WTC11 (cell line): ENCODE data around the gene ITPR1. TPM values are rescaled to one million over a fixed set of nuclear protein-coding genes. Genes with fewer than 3 reads are reported as not detected.

Source experiments
- ATAC-seq: fragments of 200-7000 bp; cut with Tn5 transposase; 2 replicates; pipeline ENCODE4 v1.10.0; 2021; ENCODE audit warnings: mild to moderate bottlenecking, moderate library complexity
- CTCF ChIA-PET: fragments of 300-600 bp; sonication (Branson Sonifier 250); formaldehyde crosslinking; loops from one replicate; lab custom pipeline; 2021; ENCODE audit warnings: antibody characterized with exemption; lab: Charles Lee
- POLR2A ChIA-PET: fragments of 350-600 bp; sonication (Branson Sonifier 250); formaldehyde crosslinking; loops from one replicate; lab custom pipeline; 2021; ENCODE audit warnings: antibody characterized with exemption; lab: Charles Lee
- DNase-seq: peaks from one replicate; pipeline ENCODE4 v3.0.0; 2021; ENCODE audit warnings: low spot score
- H3K27ac Mint-ChIP-seq: 2 replicates; pipeline ENCODE4 v1.8.0; 2021; ENCODE audit warnings: mixed read lengths
- H3K27me3 Mint-ChIP-seq: 2 replicates; pipeline ENCODE4 v1.8.0; 2021; ENCODE audit warnings: low read depth, mild to moderate bottlenecking, moderate library complexity, mixed read lengths
- H3K36me3 Mint-ChIP-seq: 2 replicates; pipeline ENCODE4 v1.8.0; 2021; ENCODE audit warnings: mixed read lengths
- H3K4me1 Mint-ChIP-seq: 2 replicates; pipeline ENCODE4 v1.8.0; 2022; ENCODE audit warnings: mixed read lengths
- H3K4me3 Mint-ChIP-seq: 2 replicates; pipeline ENCODE4 v1.8.0; 2021; ENCODE audit warnings: mild to moderate bottlenecking, moderate library complexity, mixed read lengths
- H3K9me3 Mint-ChIP-seq: 2 replicates; pipeline ENCODE4 v1.8.0; 2021; ENCODE audit warnings: mixed read lengths
- CTCF ChIP-seq: fragments of 200-600 bp; IDR thresholded peaks from 2 replicates; pipeline ENCODE4 v1.8.0; 2022; ENCODE audit warnings: antibody characterized with exemption
- ERG ChIP-seq: fragments of 250-450 bp; sonication (Bioruptor Pico); IDR thresholded peaks from 2 replicates; pipeline ENCODE4 v1.8.0; 2021; ENCODE audit warnings: mild to moderate bottlenecking
- ETV6 ChIP-seq: sonication (generic); formaldehyde crosslinking; IDR thresholded peaks from 2 replicates; pipeline ENCODE4 v1.8.1; 2022; ENCODE audit warnings: mild to moderate bottlenecking, missing genetic modification reagents
- FOXP1 ChIP-seq: sonication (generic); formaldehyde crosslinking; IDR thresholded peaks from 2 replicates; pipeline ENCODE4 v1.8.0; 2022; ENCODE audit warnings: missing genetic modification reagents, mild to moderate bottlenecking, moderate library complexity, borderline replicate concordance
- NFE2L1 ChIP-seq: sonication (generic); formaldehyde crosslinking; IDR thresholded peaks from 2 replicates; pipeline ENCODE4 v1.8.1; 2023; ENCODE audit warnings: missing genetic modification reagents
- NR1H2 ChIP-seq: sonication (generic); formaldehyde crosslinking; IDR thresholded peaks from 2 replicates; pipeline ENCODE4 v1.9.0; 2021; ENCODE audit warnings: mild to moderate bottlenecking, moderate library complexity, missing genetic modification reagents
- TEAD4 ChIP-seq: sonication (generic); formaldehyde crosslinking; IDR thresholded peaks from 2 replicates; pipeline ENCODE4 v1.8.0; 2022; ENCODE audit warnings: mild to moderate bottlenecking, missing genetic modification reagents
- ZBTB21 ChIP-seq: sonication (generic); formaldehyde crosslinking; IDR thresholded peaks from 2 replicates; pipeline ENCODE4 v1.8.1; 2023; ENCODE audit warnings: mild to moderate bottlenecking, missing genetic modification reagents, borderline replicate concordance
- ZNF219 ChIP-seq: sonication (generic); formaldehyde crosslinking; IDR thresholded peaks from 2 replicates; pipeline ENCODE4 v1.8.0; 2023; ENCODE audit warnings: missing genetic modification reagents, mild to moderate bottlenecking, borderline replicate concordance
- ZNF232 ChIP-seq: sonication (generic); formaldehyde crosslinking; IDR thresholded peaks from 2 replicates; pipeline ENCODE4 v1.8.0; 2022; ENCODE audit warnings: mild to moderate bottlenecking, missing genetic modification reagents
- ZNF396 ChIP-seq: fragments of 250-450 bp; sonication (Bioruptor Pico); IDR thresholded peaks from 2 replicates; pipeline ENCODE4 v1.8.0; 2021; ENCODE audit warnings: mild to moderate bottlenecking, moderate library complexity, borderline replicate concordance
- total RNA-seq: library from RNA; stranded (reverse); gene quantifications from 3 replicates; pipeline ENCODE4 v1.2.3, GENCODE V29; 2021
- TF ChIP-seq, protein P1 (sequence below): sonication (generic); formaldehyde crosslinking; conservative IDR thresholded peaks from 2 replicates; pipeline ENCODE4 v1.8.1; 2023; ENCODE audit warnings: mild to moderate bottlenecking, low read depth, missing genetic modification reagents, moderate library complexity
- TF ChIP-seq, protein P2 (sequence below): sonication (generic); formaldehyde crosslinking; IDR thresholded peaks from 2 replicates; pipeline ENCODE4 v1.8.1; 2023; ENCODE audit warnings: mild to moderate bottlenecking, missing genetic modification reagents, borderline replicate concordance
- TF ChIP-seq, protein P3 (sequence below): sonication (generic); formaldehyde crosslinking; IDR thresholded peaks from 2 replicates; pipeline ENCODE4 v1.8.0; 2022; ENCODE audit warnings: mild to moderate bottlenecking, missing genetic modification reagents

ITPR1 gene
- total RNA-seq, 1 experiment from 2014 or later: 11.8 TPM

DNA sequence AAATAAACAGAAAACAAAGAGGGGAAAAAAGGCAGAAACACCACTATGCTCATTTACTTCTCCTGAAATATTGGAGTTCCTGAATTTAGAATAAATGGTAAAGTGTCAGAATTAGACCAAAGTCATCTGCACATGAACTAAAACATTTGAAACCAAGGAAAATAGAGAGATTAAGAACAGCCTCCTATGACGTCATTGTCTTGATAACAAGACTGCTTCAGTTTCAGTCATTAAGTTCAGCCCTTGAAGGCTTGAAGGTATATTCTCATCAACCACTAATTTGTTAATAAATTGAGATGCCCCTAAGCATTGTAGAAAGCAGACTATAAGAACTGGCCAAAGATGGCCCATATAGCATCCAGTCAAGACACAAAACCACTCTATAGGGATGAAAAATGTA, 28.6 kb upstream of the ITPR1 start:
- Mint-ChIP-seq H3K4me3 (no peak overlapping the region), H3K9me3 (peaks cover 3% of the 10 kb centered on the region), H3K27ac (no peak overlapping the region), H3K36me3 (no peaks in the 10 kb centered on the region), H3K4me1 (peaks cover 10% of the 10 kb centered on the region), H3K27me3 (no peaks in the 10 kb centered on the region)
- DNase-seq (no peak), ATAC-seq (no peak)
- ChIA-PET POLR2A (no interaction called here), CTCF (no interaction called here)
- no peak for TF ChIP-seq NFE2L1
- TF ChIP-seq ETV6 (CRISPR knock-in tag): no peak
- no peak for TF ChIP-seq ZNF219 (CRISPR knock-in tag)
- TF ChIP-seq, protein P1, sequence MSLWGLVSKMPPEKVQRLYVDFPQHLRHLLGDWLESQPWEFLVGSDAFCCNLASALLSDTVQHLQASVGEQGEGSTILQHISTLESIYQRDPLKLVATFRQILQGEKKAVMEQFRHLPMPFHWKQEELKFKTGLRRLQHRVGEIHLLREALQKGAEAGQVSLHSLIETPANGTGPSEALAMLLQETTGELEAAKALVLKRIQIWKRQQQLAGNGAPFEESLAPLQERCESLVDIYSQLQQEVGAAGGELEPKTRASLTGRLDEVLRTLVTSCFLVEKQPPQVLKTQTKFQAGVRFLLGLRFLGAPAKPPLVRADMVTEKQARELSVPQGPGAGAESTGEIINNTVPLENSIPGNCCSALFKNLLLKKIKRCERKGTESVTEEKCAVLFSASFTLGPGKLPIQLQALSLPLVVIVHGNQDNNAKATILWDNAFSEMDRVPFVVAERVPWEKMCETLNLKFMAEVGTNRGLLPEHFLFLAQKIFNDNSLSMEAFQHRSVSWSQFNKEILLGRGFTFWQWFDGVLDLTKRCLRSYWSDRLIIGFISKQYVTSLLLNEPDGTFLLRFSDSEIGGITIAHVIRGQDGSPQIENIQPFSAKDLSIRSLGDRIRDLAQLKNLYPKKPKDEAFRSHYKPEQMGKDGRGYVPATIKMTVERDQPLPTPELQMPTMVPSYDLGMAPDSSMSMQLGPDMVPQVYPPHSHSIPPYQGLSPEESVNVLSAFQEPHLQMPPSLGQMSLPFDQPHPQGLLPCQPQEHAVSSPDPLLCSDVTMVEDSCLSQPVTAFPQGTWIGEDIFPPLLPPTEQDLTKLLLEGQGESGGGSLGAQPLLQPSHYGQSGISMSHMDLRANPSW (CRISPR knock-in tag): no peak
- no peak for TF ChIP-seq ZBTB21 (CRISPR knock-in tag)
- no peak for TF ChIP-seq NR1H2 (CRISPR knock-in tag)
- no peak for TF ChIP-seq ZNF396 (CRISPR knock-in tag)
- TF ChIP-seq FOXP1 (CRISPR knock-in tag): no peak
- TF ChIP-seq TEAD4 (CRISPR knock-in tag): no peak
- no peak for TF ChIP-seq ZNF232
- TF ChIP-seq ERG (CRISPR knock-in tag): no peak
- TF ChIP-seq, protein P2, sequence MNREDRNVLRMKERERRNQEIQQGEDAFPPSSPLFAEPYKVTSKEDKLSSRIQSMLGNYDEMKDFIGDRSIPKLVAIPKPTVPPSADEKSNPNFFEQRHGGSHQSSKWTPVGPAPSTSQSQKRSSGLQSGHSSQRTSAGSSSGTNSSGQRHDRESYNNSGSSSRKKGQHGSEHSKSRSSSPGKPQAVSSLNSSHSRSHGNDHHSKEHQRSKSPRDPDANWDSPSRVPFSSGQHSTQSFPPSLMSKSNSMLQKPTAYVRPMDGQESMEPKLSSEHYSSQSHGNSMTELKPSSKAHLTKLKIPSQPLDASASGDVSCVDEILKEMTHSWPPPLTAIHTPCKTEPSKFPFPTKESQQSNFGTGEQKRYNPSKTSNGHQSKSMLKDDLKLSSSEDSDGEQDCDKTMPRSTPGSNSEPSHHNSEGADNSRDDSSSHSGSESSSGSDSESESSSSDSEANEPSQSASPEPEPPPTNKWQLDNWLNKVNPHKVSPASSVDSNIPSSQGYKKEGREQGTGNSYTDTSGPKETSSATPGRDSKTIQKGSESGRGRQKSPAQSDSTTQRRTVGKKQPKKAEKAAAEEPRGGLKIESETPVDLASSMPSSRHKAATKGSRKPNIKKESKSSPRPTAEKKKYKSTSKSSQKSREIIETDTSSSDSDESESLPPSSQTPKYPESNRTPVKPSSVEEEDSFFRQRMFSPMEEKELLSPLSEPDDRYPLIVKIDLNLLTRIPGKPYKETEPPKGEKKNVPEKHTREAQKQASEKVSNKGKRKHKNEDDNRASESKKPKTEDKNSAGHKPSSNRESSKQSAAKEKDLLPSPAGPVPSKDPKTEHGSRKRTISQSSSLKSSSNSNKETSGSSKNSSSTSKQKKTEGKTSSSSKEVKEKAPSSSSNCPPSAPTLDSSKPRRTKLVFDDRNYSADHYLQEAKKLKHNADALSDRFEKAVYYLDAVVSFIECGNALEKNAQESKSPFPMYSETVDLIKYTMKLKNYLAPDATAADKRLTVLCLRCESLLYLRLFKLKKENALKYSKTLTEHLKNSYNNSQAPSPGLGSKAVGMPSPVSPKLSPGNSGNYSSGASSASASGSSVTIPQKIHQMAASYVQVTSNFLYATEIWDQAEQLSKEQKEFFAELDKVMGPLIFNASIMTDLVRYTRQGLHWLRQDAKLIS (CRISPR knock-in tag): no peak
- no peak for TF ChIP-seq CTCF
- TF ChIP-seq, protein P3, sequence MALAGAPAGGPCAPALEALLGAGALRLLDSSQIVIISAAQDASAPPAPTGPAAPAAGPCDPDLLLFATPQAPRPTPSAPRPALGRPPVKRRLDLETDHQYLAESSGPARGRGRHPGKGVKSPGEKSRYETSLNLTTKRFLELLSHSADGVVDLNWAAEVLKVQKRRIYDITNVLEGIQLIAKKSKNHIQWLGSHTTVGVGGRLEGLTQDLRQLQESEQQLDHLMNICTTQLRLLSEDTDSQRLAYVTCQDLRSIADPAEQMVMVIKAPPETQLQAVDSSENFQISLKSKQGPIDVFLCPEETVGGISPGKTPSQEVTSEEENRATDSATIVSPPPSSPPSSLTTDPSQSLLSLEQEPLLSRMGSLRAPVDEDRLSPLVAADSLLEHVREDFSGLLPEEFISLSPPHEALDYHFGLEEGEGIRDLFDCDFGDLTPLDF (CRISPR knock-in tag): no peak
